MM.1S (cell line): ENCODE data around the gene ASXL1.

Experiments used
- DNase-seq: peaks from one replicate; pipeline ENCODE4 v3.0.0-alpha.2; 2015
- H2AFZ ChIP-seq: fragments of 300-600 bp; sonication (generic); 2 replicates; pipeline ENCODE4 v1.6.0; 2016; ENCODE audit warnings: antibody characterized with exemption, low read length
- H3F3A ChIP-seq: fragments of 300-600 bp; sonication (generic); 2 replicates; pipeline ENCODE4 v1.6.1; 2016; ENCODE audit warnings: mild to moderate bottlenecking, antibody characterized with exemption, low read length, moderate library complexity, mixed read lengths; ENCODE audit not compliant: insufficient read depth
- H3K27ac ChIP-seq: fragments of 300-600 bp; sonication (generic); 2 replicates; pipeline ENCODE4 v1.5.1; 2016; ENCODE audit warnings: mild to moderate bottlenecking, low read length
- H3K27me3 ChIP-seq: fragments of 300-600 bp; sonication (generic); replicated peaks from 2 replicates; pipeline ENCODE4 v1.6.0; 2016; ENCODE audit warnings: low read length; ENCODE audit not compliant: insufficient read depth
- H3K36me3 ChIP-seq: fragments of 300-600 bp; sonication (generic); replicated peaks from 2 replicates; pipeline ENCODE4 v1.6.1; 2016; ENCODE audit warnings: mild to moderate bottlenecking, low read length, mixed read lengths; ENCODE audit not compliant: insufficient read depth
- H3K4me1 ChIP-seq: fragments of 300-600 bp; sonication (generic); 2 replicates; pipeline ENCODE4 v1.6.1; 2016; ENCODE audit warnings: low read length, mixed read lengths
- H3K4me2 ChIP-seq: fragments of 300-600 bp; sonication (generic); 2 replicates; pipeline ENCODE4 v1.6.0; 2016; ENCODE audit warnings: low read depth, low read length
- H3K4me3 ChIP-seq: fragments of 300-600 bp; sonication (generic); 2 replicates; pipeline ENCODE4 v1.5.1; 2016; ENCODE audit warnings: low read length, mixed read lengths
- H3K79me2 ChIP-seq: fragments of 300-600 bp; sonication (generic); 2 replicates; pipeline ENCODE4 v1.6.1; 2016; ENCODE audit warnings: mixed run types, low read length, mixed read lengths
- H3K9ac ChIP-seq: fragments of 300-600 bp; sonication (generic); 2 replicates; pipeline ENCODE4 v1.6.1; 2016; ENCODE audit warnings: low read length, mixed read lengths
- H3K9me2 ChIP-seq: fragments of 300-600 bp; sonication (generic); replicated peaks from 2 replicates; pipeline ENCODE4 v1.6.1; 2016; ENCODE audit warnings: mild to moderate bottlenecking, low read length, mixed read lengths; ENCODE audit not compliant: insufficient read depth
- H3K9me3 ChIP-seq: fragments of 300-600 bp; sonication (generic); replicated peaks from 2 replicates; pipeline ENCODE4 v1.6.1; 2016; ENCODE audit warnings: mild to moderate bottlenecking, low read length, mixed read lengths; ENCODE audit not compliant: insufficient read depth
- H4K20me1 ChIP-seq: fragments of 300-600 bp; sonication (generic); 2 replicates; pipeline ENCODE4 v1.6.1; 2016; ENCODE audit warnings: mild to moderate bottlenecking, low read length, moderate library complexity, mixed read lengths; ENCODE audit not compliant: insufficient read depth
- CTCF ChIP-seq: fragments of 300-600 bp; sonication (generic); IDR thresholded peaks from 2 replicates; pipeline ENCODE4 v1.5.1; 2016; ENCODE audit warnings: antibody characterized with exemption, low read length, mixed read lengths
- EZH2 ChIP-seq: fragments of 300-600 bp; sonication (generic); optimal IDR thresholded peaks from 2 replicates; pipeline ENCODE3; 2017; ENCODE audit warnings: low read depth, mild to moderate bottlenecking, antibody characterized with exemption, low read length, mixed read lengths
- EZH2phosphoT487 ChIP-seq: fragments of 300-600 bp; sonication (generic); IDR thresholded peaks from 2 replicates; pipeline ENCODE4 v1.6.1; 2018; ENCODE audit warnings: antibody characterized with exemption, low read length

Gene ASXL1

GRCh38 chr20:32470025-32470861 lies 112.1 kb downstream of the ASXL1 start:
- Histone ChIP-seq H3K4me1 (no peaks in the 10 kb centered on the region), H3K9me3 (no peaks in the 10 kb centered on the region), H3K9ac (no peak overlapping the region), H3K27me3 (no peaks in the 10 kb centered on the region), H3K4me2 (no peak overlapping the region), H3F3A (no peaks in the 10 kb centered on the region), H3K36me3 (no peaks in the 10 kb centered on the region), H3K27ac (no peak overlapping the region), H2AFZ (no peak overlapping the region), H3K9me2 (no peaks in the 10 kb centered on the region), H3K4me3 (no peak overlapping the region), H3K79me2 (no peaks in the 10 kb centered on the region), H4K20me1 (no peaks in the 10 kb centered on the region)
- DNase-seq, result peak; percentile 31
- no peak for TF ChIP-seq EZH2phosphoT487
- peak; percentile 38 for TF ChIP-seq CTCF

DNA sequence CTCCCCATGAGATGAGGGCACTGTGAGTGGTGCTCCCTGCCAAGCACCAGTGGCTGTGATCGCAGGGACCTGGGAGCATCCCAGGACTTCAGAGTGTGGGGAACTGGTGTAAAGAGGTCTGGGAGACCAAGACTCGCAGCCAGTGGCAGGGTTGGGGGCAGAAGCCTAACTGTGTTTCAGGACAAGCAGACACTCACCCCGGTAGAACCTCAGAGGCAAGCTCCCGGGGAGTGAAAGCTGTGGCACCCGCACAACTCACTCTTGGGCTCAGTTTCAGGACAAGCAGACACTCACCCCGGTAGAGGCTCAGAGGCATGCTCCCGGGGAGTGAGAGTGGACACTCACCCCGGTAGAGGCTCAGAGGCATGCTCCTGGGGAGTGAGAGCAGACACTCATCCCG lies 112.8 kb downstream of the ASXL1 start:
- no peaks in the 10 kb centered on the region for H3K27me3 ChIP-seq
- H2AFZ ChIP-seq, result no peak overlapping the region
- H3F3A ChIP-seq, result no peaks in the 10 kb centered on the region
- no peaks in the 10 kb centered on the region for H3K9me3 ChIP-seq
- no peak overlapping the region for H3K27ac ChIP-seq
- DNase-seq, result no peak
- H3K4me2 ChIP-seq, result no peak overlapping the region
- TF ChIP-seq EZH2 (no peak), EZH2phosphoT487 (no peak), CTCF (no peak)
- no peaks in the 10 kb centered on the region for H4K20me1 ChIP-seq
- H3K36me3 ChIP-seq, result no peaks in the 10 kb centered on the region
- no peaks in the 10 kb centered on the region for H3K79me2 ChIP-seq
- H3K4me3 ChIP-seq, result no peak overlapping the region
- no peak overlapping the region for H3K9ac ChIP-seq
- no peaks in the 10 kb centered on the region for H3K4me1 ChIP-seq
- no peaks in the 10 kb centered on the region for H3K9me2 ChIP-seq

- Histone ChIP-seq H3K36me3 (no peaks in the 10 kb centered on the region), H3K79me2 (no peaks in the 10 kb centered on the region), H3K9ac (no peak overlapping the region), H3K27ac (no peak overlapping the region), H3K9me2 (no peaks in the 10 kb centered on the region), H2AFZ (no peak overlapping the region), H4K20me1 (no peaks in the 10 kb centered on the region), H3F3A (no peaks in the 10 kb centered on the region), H3K4me2 (no peak overlapping the region), H3K27me3 (no peaks in the 10 kb centered on the region), H3K4me1 (no peaks in the 10 kb centered on the region), H3K4me3 (no peak overlapping the region), H3K9me3 (no peaks in the 10 kb centered on the region)
- DNase-seq, result no peak
- TF ChIP-seq EZH2phosphoT487, result no peak
- no peak for TF ChIP-seq CTCF
- TF ChIP-seq EZH2, result no peak
Observed at GRCh38 chr20:32472581-32473207, 114.6 kb downstream of the ASXL1 start.
